Head of caudate nucleus (tissue), 42 donors: ENCODE results near the gene DNASE1.
"Not testable (repeated sequence)": the region's sequence is repeated elsewhere in the genome, so short reads cannot be mapped to it uniquely, and the experiment has no call there.

Experiments used
- DNase-seq, 42 donors: peaks; one replicate each; pipeline versions ENCODE4 v3.0.0 to v3.0.0-alpha.2; 2020 to 2021; ENCODE audit warnings: mixed read lengths in 7 of 42
- intact Hi-C: fragments of 100-400 bp; cut with DNase I; formaldehyde crosslinking; loops from one replicate; pipeline ENCODE4 v1.15.0; 2022

Gene DNASE1

GRCh38 chr16:3640207-3640606 lies 14.3 kb upstream of the DNASE1 start:
- intact Hi-C loops, result no loop called here
- peak in 4 of 42 donors; percentile 9 to 23 (median 16) for DNase-seq

DNA sequence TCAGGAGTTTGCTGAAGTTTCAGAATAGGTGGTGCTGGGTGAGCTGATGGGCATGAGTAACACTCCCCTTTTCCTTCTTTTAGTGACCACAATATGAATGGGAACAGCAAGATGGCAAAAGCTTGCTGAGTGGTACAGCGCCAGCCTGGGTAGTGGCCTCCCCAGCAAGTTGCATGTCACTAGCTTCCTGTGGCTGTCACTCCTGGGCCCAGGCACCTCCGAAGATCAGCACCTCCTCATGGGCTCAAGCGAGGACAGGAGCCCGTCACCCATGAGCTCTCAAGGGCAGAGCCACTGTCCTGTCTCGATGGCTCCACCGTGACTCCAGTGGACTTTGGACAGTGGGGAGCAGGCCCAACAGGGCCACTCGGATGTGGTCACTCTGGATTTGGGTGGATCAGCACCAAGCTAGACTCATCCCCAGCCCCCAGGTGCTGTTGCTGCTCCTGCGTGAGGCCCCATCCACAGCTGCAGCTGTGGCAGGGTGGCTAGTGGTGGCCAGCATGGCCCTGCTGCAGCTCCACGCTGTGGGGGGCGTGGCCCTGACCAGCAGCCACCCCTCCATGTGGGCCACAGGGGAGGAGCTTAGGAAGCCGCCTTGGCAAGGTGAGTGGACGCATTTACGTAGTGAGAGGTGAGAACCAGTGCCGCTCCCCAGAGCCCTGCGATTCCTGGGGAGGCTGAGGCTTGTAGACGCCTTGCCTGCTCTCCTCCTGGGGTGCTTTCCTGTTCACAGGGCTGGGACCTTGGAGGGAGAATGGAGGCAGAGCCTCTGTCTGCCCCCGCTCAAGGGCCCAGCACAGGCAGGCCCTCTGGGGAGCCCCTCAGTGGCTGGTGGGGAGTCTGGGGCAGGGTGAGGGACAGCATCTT lies 13.6 kb upstream of the DNASE1 start:
- DNase-seq, result peak in 5 of 42 donors; percentile 7 to 27 (median 13)
- intact Hi-C loops, result no loop called here

DNA sequence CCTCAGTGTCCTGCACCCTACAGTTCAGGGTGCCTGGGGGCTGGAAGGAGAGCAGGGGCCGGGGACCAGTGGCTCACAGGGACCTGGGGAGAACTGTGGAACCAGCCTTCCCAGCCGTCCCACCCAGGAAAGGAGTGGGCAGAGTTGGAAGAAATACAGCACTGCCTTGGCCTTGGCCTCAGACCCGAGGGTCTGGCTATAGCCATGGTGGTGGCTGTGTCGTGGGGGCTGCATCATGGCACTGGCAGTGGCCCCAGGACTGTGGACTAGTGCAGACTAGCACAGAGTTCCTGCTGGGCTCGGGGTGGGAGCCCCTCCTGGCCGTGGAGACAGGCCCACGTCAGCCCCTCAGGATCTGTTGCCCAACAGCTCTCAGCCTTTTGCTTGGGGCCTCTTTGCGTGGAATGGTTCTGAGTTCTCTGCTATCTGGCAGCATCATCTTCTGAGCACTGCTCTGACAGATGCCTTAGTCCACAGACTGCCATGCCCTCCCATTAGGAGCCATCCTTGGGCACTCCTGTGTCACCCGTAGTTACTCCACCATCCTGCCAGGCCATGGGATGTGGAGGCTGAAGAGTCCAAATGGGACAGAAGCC lies 12.6 kb upstream of the DNASE1 start:
- intact Hi-C loops, result no loop called here
- peak in 5 of 42 donors; percentile 10 to 30 (median 13) for DNase-seq

- intact Hi-C loops, result no loop called here
Observed at GRCh38 chr16:3642397-3643094, 11.9 kb upstream of the DNASE1 start.

GRCh38 chr16:3643095-3643730 lies 11.3 kb upstream of the DNASE1 start:
- intact Hi-C loops, result no loop called here
- peak in 5 of 42 donors; percentile 10 to 23 (median 21) for DNase-seq

More at GRCh38 chr16:3642397-3643094, 11.9 kb upstream of the DNASE1 start:
- peak in 5 of 42 donors; percentile 4 to 31 (median 14) for DNase-seq

GRCh38 chr16:3645108-3645503 lies 9.4 kb upstream of the DNASE1 start:
- intact Hi-C loops, result no loop called here
- peak in 4 of 42 donors; percentile 0 to 25 (median 11) for DNase-seq

DNA sequence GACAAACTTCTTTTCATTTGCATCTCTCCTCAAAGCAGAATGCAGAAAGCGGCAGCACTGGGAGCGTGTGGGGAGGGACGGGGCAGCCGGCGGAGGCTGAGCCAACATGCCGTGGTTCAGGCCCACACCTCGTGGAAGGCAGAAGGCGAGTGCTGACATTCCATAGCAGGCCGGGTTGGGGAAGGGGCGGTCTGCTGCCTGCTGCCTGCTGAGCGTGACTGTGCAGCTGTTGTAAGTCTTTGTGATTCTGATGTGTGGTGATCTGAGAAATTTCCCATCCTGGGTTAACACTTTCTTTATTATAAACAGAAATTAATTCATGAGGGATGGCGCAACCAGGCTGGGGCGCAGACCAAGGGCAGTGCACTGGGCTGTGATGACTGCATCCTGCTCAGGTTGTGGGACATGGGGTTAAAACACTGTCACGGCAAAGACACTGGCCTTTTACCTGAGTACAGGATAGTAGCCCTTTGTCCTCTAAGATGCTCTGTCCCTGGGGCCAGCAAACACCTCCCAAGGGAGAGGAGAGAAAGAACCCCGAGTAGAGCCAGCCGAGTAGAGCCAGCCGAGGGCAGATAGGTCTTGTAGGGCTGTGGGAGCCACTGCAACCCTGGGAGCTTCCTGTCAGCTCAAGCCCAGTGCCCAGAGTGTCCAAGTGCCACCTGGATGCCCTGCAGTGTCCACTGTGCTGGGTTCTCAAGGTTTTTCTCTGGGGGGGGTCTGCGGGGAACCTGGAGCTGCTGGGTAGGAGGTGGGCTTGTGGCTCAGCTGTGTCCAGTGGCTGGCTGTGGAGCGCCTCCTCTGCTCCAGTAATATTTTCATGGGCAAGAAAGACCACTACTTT lies 8.8 kb upstream of the DNASE1 start:
- DNase-seq, result peak in 8 of 42 donors; percentile 4 to 40 (median 25)
- intact Hi-C loops, result no loop called here

DNA sequence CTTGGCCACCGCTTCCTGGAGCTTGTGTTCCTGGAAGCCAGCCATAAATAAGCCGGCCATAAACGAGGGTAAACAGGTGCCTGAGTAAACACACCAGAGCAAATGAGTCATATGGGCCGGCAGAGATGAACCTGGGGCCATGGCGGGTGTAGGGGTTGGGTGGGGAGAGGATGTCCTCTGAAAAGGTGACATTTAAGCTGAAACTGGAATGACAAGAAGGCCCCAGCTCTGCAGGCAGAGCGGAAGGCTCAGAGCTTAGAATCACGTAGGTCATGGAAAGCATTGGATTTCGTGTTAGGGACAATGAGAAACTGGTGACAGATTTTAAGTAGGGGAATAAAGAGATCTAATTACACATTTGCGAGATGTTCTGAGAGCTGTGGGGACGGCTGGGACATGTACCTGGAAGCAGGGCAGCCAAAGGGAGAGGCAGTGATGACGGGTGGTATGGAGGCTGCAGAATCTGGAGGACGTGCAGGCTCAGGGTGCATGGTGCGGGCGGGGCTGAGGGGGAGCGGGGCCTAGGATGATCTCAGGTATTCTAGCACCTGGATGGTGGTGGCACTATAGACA lies 8.1 kb upstream of the DNASE1 start:
- DNase-seq, result peak in 9 of 42 donors; percentile 3 to 40 (median 17)
- intact Hi-C loops, result no loop called here

GRCh38 chr16:3650631-3651265 lies 3.7 kb upstream of the DNASE1 start:
- peak in 13 of 42 donors; percentile 2 to 27 (median 10) for DNase-seq
- intact Hi-C loops, result no loop called here

DNA sequence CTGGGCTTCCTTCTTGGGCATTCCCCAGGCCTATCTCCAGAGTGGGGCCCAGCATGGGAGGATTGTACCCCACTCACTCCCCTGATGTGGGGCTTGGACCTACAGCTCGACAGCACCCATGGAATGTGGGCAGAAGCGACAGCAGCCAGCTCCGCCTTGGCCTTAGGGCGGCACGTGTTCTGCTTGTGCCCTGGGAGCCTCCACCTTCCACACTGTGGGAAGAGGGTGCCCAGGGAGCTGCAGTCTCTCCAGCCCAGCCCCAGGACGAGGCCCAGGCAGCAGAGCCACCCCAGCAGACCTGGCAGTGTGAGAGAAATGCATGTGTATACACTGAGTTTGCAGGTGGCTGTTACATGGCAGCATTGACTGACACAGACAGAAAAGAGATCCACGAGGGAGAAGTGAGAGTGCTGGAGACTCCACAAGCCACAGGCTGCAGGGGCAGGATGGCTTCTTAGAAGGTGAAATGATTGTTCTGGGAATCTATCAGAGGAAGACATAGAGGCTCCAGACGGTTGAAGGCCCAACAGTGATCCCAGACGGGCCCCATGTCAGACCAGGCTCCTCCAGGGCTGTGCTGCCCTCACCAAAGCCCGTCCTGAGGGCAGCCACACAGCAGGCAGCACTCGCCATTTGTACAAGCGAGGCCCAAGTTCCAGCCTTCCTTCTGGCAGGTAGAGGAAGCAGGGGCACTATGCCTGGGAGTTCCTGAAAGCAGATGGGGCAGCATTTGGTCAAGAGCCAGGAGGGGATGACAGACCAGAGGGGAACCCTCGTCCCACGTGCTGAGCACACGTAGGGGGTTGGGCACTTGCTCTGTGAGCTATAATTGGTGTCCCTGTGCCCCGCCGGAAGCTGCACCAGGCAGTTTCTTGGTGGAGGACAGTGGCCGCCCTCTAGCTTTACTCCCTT lies 2.8 kb upstream of the DNASE1 start:
- peak in 13 of 42 donors; percentile 6 to 31 (median 11) for DNase-seq

DNA sequence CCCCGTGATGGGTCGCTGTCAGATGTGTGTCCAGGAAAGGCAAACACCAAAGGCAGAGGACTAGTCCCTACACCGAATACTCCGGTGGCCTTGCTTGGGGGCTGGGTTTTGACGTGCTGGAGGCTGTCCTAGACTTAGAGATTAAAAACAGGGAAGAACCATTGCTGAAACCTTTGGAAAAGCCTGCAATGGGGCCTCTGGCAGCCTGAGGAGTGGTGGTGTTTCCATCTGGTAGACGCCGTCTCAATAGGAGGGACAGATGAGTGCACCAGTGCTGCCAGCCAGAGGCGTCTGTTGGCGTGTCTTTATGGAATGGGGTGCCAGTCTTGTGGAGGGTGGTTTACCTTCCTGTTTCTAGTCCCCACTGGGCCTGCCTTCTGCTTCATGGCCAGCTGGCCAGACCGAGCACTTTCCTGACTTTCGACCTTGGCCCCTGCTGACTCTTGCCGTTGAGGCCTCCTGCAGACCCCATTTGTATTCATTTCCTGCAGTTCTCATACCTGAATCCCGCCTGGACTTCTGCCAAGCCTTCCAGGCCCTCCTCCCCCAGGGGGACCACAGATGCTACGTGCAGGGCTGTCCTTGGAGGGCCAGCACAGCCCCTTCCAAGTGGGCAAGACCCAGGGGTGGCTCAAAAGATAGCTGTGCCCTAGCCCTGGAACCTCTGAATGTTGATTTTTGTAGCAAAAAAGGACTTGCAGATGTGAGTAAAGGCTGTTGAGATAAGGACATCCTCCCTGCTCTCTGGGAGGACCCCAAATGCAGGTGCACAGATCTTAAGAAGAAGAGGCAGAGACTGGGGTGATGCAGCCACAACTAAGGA lies 1.9 kb upstream of the DNASE1 start:
- intact Hi-C loops, result no loop called here
- DNase-seq, result peak in 12 of 42 donors; percentile 5 to 29 (median 10)

More for the DNA sequence above, 2.8 kb upstream of the DNASE1 start:
- intact Hi-C loops, result no loop called here

DNA sequence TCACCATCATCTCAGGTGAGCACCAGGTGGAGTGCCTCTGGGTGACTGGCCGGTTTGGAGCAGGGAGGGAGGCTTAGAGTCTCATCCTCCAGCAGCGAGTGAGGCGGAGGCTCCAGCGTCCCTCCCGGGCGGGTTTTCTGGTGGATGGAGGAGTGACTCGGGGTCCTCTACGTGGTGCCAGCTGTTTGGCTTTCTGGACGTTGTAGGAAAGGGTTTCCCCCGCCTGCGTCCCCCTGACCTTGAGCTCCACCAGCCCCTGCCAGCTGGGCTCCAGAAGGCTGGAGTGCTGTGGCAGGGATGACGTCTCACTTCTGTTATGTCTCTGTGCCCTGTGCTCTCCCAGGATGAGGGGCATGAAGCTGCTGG lies 522 bp downstream of the DNASE1 start:
- intact Hi-C loops, result no loop called here
- peak in 1 of 42 donors; percentile 3 for DNase-seq

GRCh38 chr16:3655396-3656159 lies 1.1 kb downstream of the DNASE1 start:
- peak in 1 of 42 donors; percentile 2 for DNase-seq
- intact Hi-C loops, result no loop called here

- intact Hi-C loops, DNase-seq: not testable (repeated sequence)
Observed at GRCh38 chr16:3656160-3656490, 1.6 kb downstream of the DNASE1 start.
